Right lobe of liver (tissue), 6 donors: ENCODE data around the gene PAK4. TPM values are rescaled to one million over a fixed set of nuclear protein-coding genes. Genes with fewer than 3 reads are reported as not detected.
A peak's percentile ranks its signal among the peaks of the same experiment; 100 is the strongest.

Experiments used
- ATAC-seq, 4 donors: fragments of 200-7000 bp; cut with Tn5 transposase; one replicate each; pipeline ENCODE4 v1.9.1; 2020; ENCODE audit warnings: mild to moderate bottlenecking in 4 of 4, moderate library complexity in 4 of 4
- DNase-seq, 3 donors: peaks; one replicate each; pipeline ENCODE4 v3.0.0-alpha.2; 2020
- H3K27ac ChIP-seq, 3 donors: fragments of 200-600 bp; one replicate each; pipeline ENCODE4 v1.8.0; 2022
- H3K27me3 ChIP-seq, 2 donors: fragments of 200-600 bp; one replicate each; pipeline ENCODE4 v1.8.0; 2022
- H3K36me3 ChIP-seq, 4 donors: fragments of 200-600 bp; sonication (generic) in 1 of 4; one replicate each; pipeline versions ENCODE4 v1.5.1 to v1.8.0; 2017 to 2022; ENCODE audit warnings: control low read depth in 1 of 4
- H3K4me1 ChIP-seq, 4 donors: fragments of 200-600 bp; sonication (generic) in 1 of 4; one replicate each; pipeline versions ENCODE4 v1.5.1 to v1.8.0; 2017 to 2022; ENCODE audit warnings: control low read depth in 1 of 4
- H3K4me3 ChIP-seq, 3 donors: fragments of 200-600 bp; one replicate each; pipeline ENCODE4 v1.8.0; 2022
- H3K9me3 ChIP-seq, 4 donors: fragments of 200-600 bp; sonication (generic) in 1 of 4; one replicate each; pipeline versions ENCODE4 v1.5.1 to v1.8.0; 2017 to 2022; ENCODE audit warnings: control low read depth in 1 of 4
- POLR2A ChIP-seq: fragments of 450-650 bp; IDR thresholded peaks from one replicate; pipeline ENCODE4 v1.6.1; 2017; ENCODE audit warnings: antibody characterized with exemption, mild to moderate bottlenecking
- WGBS: methylation state at CpG from one replicate; pipeline ENCODE4 v1.1.6; 2018; ENCODE audit warnings: low coverage, low lambda C conversion rate; ENCODE audit not compliant: insufficient coverage; ENCODE audit errors: missing lambda C conversion rate; 5-methylcytosine and 5-hydroxymethylcytosine counted together
- intact Hi-C, 2 donors: fragments of 100-400 bp; cut with DNase I; formaldehyde crosslinking; loops; one replicate each; pipeline versions ENCODE4 v1.11.2 to v1.14.1; 2022
- total RNA-seq, 6 experiments: library from RNA; depleted of rRNA in 2 of 6; stranded (reverse); fragments of >200 nt in 2 of 6; fragmentation: NEBNext Ultra II Directional in 3 of 6; extraction: Animal tissue kit (Norgen Biotek cat#: 25700) in 3 of 6; gene quantifications; one replicate each; pipeline versions ENCODE4 v1.1.0 to v1.2.4, GENCODE V29; 2016 to 2023
- TF ChIP-seq, protein P1 (sequence below), 4 donors: fragments of 200-600 bp in 3 of 4; fragments of 450-650 bp in 1 of 4; IDR thresholded peaks; one replicate each; pipeline versions ENCODE4 v1.5.1 to v1.8.0; 2016 to 2022; ENCODE audit warnings: antibody characterized with exemption in 4 of 4, mild to moderate bottlenecking in 2 of 4
- donor health status: DM: no; HTN: yes; CAD: no.
- donor health status: DM: no; HTN: no; CAD: no.
- donor health status: DM: no; HTN: no; CAD: no.
- donor health status: DM: no; HTN: yes; CAD: no.
- donor health status: DM: no; HTN: yes; CAD: no.

The PAK4 gene
- total RNA-seq, 6 experiments from 2014 or later = 11.4 to 16.6 (median 14.7) TPM

GRCh38 chr19:39160889-39161672, 35.5 kb downstream of the PAK4 start:
- no peak overlapping the region for H3K27ac ChIP-seq
- ATAC-seq (peak in 3 of 4 donors; percentile 2 to 10 (median 8)), DNase-seq (no peak)
- H3K9me3 ChIP-seq = no peaks in the 10 kb centered on the region
- no peak for TF ChIP-seq POLR2A
- TF ChIP-seq, protein P1, sequence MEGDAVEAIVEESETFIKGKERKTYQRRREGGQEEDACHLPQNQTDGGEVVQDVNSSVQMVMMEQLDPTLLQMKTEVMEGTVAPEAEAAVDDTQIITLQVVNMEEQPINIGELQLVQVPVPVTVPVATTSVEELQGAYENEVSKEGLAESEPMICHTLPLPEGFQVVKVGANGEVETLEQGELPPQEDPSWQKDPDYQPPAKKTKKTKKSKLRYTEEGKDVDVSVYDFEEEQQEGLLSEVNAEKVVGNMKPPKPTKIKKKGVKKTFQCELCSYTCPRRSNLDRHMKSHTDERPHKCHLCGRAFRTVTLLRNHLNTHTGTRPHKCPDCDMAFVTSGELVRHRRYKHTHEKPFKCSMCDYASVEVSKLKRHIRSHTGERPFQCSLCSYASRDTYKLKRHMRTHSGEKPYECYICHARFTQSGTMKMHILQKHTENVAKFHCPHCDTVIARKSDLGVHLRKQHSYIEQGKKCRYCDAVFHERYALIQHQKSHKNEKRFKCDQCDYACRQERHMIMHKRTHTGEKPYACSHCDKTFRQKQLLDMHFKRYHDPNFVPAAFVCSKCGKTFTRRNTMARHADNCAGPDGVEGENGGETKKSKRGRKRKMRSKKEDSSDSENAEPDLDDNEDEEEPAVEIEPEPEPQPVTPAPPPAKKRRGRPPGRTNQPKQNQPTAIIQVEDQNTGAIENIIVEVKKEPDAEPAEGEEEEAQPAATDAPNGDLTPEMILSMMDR (IDR thresholded peaks at IDR 0.05) = no peak
- H3K4me1 ChIP-seq = peaks cover 0 to 25% (median 0%) of the 10 kb centered on the region in 4 donors
- WGBS = 75% methylated on average over 4 of the region's 21 CpGs
- no peaks in the 10 kb centered on the region for H3K36me3 ChIP-seq
- no peaks in the 10 kb centered on the region for H3K27me3 ChIP-seq
- H3K4me3 ChIP-seq = no peak overlapping the region
- intact Hi-C loops = no loop called here

- H3K27ac ChIP-seq = no peak overlapping the region
- TF ChIP-seq, protein P1 (IDR thresholded peaks at IDR 0.05) = no peak
- no peak for TF ChIP-seq POLR2A
- H3K4me1 ChIP-seq = peaks cover 0 to 24% (median 0%) of the 10 kb centered on the region in 4 donors
- intact Hi-C loops = no loop called here
- no peak overlapping the region for H3K4me3 ChIP-seq
- no peaks in the 10 kb centered on the region for H3K9me3 ChIP-seq
- WGBS = 75% methylated on average over 12 of the region's 15 CpGs
- no peak for ATAC-seq
- H3K27me3 ChIP-seq = no peaks in the 10 kb centered on the region
- H3K36me3 ChIP-seq = no peaks in the 10 kb centered on the region
- no peak for DNase-seq
Observed at GRCh38 chr19:39162441-39163043, 37.0 kb downstream of the PAK4 start.

DNA sequence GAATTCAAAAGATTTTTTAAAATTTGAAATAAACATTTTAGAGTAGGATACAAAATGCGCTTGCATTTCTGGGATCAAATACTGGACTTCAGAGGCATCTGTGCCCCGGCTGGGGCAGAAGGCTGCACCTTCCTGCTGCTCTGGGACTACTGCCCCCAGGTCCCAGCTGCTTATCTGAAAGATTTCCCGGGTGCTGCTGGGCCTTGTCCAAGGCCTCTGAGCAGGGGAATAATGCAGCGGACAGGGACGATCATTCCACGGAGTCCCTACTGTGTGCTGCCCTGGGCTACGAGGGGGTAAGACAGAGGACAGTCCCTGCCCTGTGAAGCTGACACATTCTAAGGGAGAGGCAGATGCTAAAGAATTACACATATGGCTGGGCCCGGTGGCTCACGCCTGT, 38.0 kb downstream of the PAK4 start:
- no peaks in the 10 kb centered on the region for H3K36me3 ChIP-seq
- intact Hi-C loops = no loop called here
- no peak overlapping the region for H3K27ac ChIP-seq
- no peak overlapping the region for H3K4me3 ChIP-seq
- DNase-seq (no peak), ATAC-seq (no peak)
- TF ChIP-seq, protein P1 (IDR thresholded peaks at IDR 0.05) = no peak
- no peak for TF ChIP-seq POLR2A
- H3K9me3 ChIP-seq = no peaks in the 10 kb centered on the region
- no peaks in the 10 kb centered on the region for H3K27me3 ChIP-seq
- 76% methylated on average over 4 of the region's 9 CpGs for WGBS
- peaks cover 0 to 23% (median 0%) of the 10 kb centered on the region in 4 donors for H3K4me1 ChIP-seq

DNA sequence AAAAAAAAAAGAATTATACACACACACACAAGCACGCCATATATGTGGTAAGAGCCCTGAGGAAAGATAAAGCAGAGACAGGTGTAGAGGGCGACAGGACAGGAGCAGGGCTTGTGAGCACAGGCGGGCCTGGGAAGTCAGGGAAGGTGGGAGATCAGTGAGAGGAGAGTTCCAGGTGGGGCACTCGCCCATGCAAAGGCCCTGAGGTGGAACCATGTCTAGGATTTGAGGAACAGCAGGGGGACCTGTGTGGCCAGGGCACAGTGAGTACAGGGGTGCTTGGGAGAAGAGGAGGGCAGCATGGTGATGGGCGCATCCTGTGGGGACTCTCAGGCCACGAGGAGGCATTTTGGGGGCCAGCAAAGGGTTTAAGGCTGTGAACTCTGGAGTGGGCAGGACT, 38.7 kb downstream of the PAK4 start:
- H3K27me3 ChIP-seq = no peaks in the 10 kb centered on the region
- H3K36me3 ChIP-seq = no peaks in the 10 kb centered on the region
- WGBS = 100% methylated on average over 3 of the region's 6 CpGs
- DNase-seq (no peak), ATAC-seq (no peak)
- peaks cover 0 to 23% (median 0%) of the 10 kb centered on the region in 4 donors for H3K4me1 ChIP-seq
- H3K27ac ChIP-seq = no peak overlapping the region
- intact Hi-C loops = no loop called here
- no peaks in the 10 kb centered on the region for H3K9me3 ChIP-seq
- H3K4me3 ChIP-seq = no peak overlapping the region
- TF ChIP-seq POLR2A = no peak
- TF ChIP-seq, protein P1 (IDR thresholded peaks at IDR 0.05) = no peak
